GM18907 (cell line): ENCODE data around the gene PAQR3.

ENCODE experiments used
- ATAC-seq: cut with Tn5 transposase; IDR thresholded peaks from one replicate; pipeline ENCODE4 v1.9.1; 2021; ENCODE audit warnings: mild to moderate bottlenecking, moderate library complexity; ENCODE audit not compliant: unreplicated experiment

The PAQR3 gene

GRCh38 chr4:78863254-78863869 lies 75.9 kb downstream of the PAQR3 start:
- peak; percentile 39 for ATAC-seq

DNA sequence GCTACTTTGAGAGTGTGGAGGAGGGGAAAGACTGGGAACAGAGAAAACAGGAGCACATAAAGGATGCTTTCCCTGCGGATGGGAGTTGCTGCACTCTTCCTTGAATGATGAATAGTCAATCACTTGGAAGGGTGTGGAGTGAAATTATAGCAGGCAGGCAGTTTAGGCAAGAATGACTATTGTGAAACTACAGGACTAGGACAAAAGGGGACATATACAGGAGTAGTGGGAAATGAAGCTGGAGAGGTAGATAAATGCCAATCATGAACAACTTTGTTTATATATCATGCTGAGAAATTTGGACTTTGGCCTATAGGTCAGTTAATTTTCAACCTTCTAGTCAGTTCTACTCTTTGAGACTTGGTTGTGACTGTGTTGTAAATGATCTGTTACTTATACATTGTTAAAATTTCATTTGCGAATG lies 76.9 kb downstream of the PAQR3 start:
- ATAC-seq = no peak
